Measurements from ENCODE around the gene SSR1. TPM values are rescaled to one million over a fixed set of nuclear protein-coding genes. Genes with fewer than 3 reads are reported as not detected.

The SSR1 gene
- total RNA-seq, 2 experiments from 2014 or later: 31.6 to 138 TPM

GRCh38 chr6:7261032-7261841 lies 51.8 kb downstream of the SSR1 start:
- no peak for DNase-seq (ENCODE audit: low spot score)
- H3K9me3 ChIP-seq (ENCODE audit: low read length): no peaks in the 10 kb centered on the region
- no peaks in the 10 kb centered on the region for H4K20me1 ChIP-seq (ENCODE audit: insufficient read depth, low read length)
- ChIA-PET POLR2A (interaction anchor here (1.4 to 1.6 kb wide), 2 partner anchors 9 to 17 kb away, joined by 3 to 5 read pairs; no protein-coding TSS in a partner anchor), CTCF (ENCODE audit: unreplicated experiment) (no interaction called here)
- intact Hi-C loops (cut with micrococcal nuclease; ENCODE audit: unreplicated experiment): no loop called here
- peak overlapping the region; percentile 48 for H3K4me2 ChIP-seq (ENCODE audit: low read length)
- no peak overlapping the region for H3K27ac ChIP-seq (ENCODE audit: low read depth, low read length, poor library complexity, severe bottlenecking)
- H3K4me1 ChIP-seq (ENCODE audit: insufficient read depth, low read length, poor library complexity, severe bottlenecking): no peaks in the 10 kb centered on the region
- peak overlapping the region; percentile 24 for H3K4me3 ChIP-seq (ENCODE audit: low read depth, low read length, poor library complexity, severe bottlenecking)
- no peaks in the 10 kb centered on the region for H3K9me2 ChIP-seq (ENCODE audit: insufficient read depth, low read length)
- H2AFZ ChIP-seq (ENCODE audit: low read length): no peak overlapping the region
- no TSS peak for BruUV-seq (replicated peaks)
- no peak for TF ChIP-seq EZH2phosphoT487 (IDR thresholded peaks at IDR 0.05; ENCODE audit: borderline replicate concordance, low read depth, low read length)
- TF ChIP-seq, protein P1, sequence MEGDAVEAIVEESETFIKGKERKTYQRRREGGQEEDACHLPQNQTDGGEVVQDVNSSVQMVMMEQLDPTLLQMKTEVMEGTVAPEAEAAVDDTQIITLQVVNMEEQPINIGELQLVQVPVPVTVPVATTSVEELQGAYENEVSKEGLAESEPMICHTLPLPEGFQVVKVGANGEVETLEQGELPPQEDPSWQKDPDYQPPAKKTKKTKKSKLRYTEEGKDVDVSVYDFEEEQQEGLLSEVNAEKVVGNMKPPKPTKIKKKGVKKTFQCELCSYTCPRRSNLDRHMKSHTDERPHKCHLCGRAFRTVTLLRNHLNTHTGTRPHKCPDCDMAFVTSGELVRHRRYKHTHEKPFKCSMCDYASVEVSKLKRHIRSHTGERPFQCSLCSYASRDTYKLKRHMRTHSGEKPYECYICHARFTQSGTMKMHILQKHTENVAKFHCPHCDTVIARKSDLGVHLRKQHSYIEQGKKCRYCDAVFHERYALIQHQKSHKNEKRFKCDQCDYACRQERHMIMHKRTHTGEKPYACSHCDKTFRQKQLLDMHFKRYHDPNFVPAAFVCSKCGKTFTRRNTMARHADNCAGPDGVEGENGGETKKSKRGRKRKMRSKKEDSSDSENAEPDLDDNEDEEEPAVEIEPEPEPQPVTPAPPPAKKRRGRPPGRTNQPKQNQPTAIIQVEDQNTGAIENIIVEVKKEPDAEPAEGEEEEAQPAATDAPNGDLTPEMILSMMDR (conservative IDR thresholded peaks at IDR 0.05; ENCODE audit: low read length): no peak
- no peaks in the 10 kb centered on the region for H3K36me3 ChIP-seq (ENCODE audit: insufficient read depth, low read length)
- no peaks in the 10 kb centered on the region for H3K79me2 ChIP-seq (ENCODE audit: insufficient read depth, low read depth, low read length)

- no peaks in the 10 kb centered on the region for H3K79me2 ChIP-seq (ENCODE audit: insufficient read depth, low read depth, low read length)
- peak overlapping the region; percentile 48; the same call in 1 of the 2 replicates for H3K4me2 ChIP-seq (ENCODE audit: low read length)
- TF ChIP-seq EZH2phosphoT487 (IDR thresholded peaks at IDR 0.05; ENCODE audit: borderline replicate concordance, low read depth, low read length): no peak
- TF ChIP-seq, protein P1 (conservative IDR thresholded peaks at IDR 0.05; ENCODE audit: low read length): no peak
- H3K4me1 ChIP-seq (ENCODE audit: insufficient read depth, low read length, poor library complexity, severe bottlenecking): no peaks in the 10 kb centered on the region
- no peaks in the 10 kb centered on the region for H3K36me3 ChIP-seq (ENCODE audit: insufficient read depth, low read length)
- no peaks in the 10 kb centered on the region for H3K9me2 ChIP-seq (ENCODE audit: insufficient read depth, low read length)
- POLR2A ChIA-PET: interaction anchor here (1.6 kb wide), 1 partner anchor 17 kb away, joined by 5 read pairs; no protein-coding TSS in a partner anchor
- no TSS peak for BruUV-seq (replicated peaks)
- intact Hi-C loops (cut with micrococcal nuclease; ENCODE audit: unreplicated experiment): no loop called here
- H4K20me1 ChIP-seq (ENCODE audit: insufficient read depth, low read length): no peaks in the 10 kb centered on the region
- H3K4me3 ChIP-seq (ENCODE audit: low read depth, low read length, poor library complexity, severe bottlenecking): no peak overlapping the region
- H3K9me3 ChIP-seq (ENCODE audit: low read length): no peaks in the 10 kb centered on the region
- no peak overlapping the region for H2AFZ ChIP-seq (ENCODE audit: low read length)
- no peak overlapping the region for H3K27ac ChIP-seq (ENCODE audit: low read depth, low read length, poor library complexity, severe bottlenecking)
- no peak for DNase-seq (ENCODE audit: low spot score)
- CTCF ChIA-PET (ENCODE audit: unreplicated experiment): no interaction called here
These were observed 52.5 kb downstream of the SSR1 start for GRCh38 chr6:7260291-7261031.

Measured in OCI-LY7 (cell line).